ENCODE data around the gene ARL5A. TPM values are rescaled to one million over a fixed set of nuclear protein-coding genes. Genes with fewer than 3 reads are reported as not detected.

The ARL5A gene
- total and polyA plus RNA-seq, 9 of the 15 experiments (the other 6 are each of a cell fraction or from before 2014, with no cell fraction given) = 16.3 to 117 (median 88.4) TPM

DNA sequence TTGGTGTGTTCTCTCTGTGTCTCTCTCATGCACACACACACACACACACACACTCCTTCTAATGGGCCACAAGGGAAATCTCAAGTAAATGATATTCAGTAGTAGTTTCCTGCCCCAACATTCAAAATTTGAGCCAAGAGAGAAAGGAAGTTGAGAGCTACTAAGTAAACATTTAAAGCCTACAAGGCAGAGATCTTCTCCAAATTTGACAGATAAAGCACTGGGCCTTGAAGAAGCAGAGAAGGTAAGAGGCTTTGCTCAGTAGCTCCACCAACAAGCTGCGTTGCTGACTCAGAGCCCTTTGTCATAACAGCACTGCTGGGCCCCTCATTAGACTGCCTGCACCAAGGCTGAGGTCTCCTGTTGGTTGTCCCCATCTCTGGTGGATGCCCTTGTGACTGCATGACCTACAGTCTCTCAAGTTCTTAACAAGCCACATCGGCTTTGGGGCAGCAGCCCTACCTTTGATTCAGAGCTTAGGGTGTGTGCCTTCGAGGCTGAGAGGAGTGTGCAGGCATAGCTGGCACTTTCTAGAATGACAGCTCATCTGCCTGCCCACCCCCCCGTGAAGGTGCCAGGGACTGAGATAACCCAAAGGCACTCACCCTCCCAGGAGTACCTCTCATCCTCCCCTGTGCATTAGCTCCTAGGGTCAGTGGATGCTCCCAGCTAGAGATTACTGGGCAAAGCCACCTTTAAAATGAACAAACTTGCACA lies 61.6 kb downstream of the ARL5A start (continued):
- TF ChIP-seq FOXA3 (CRISPR knock-in tag; conservative IDR thresholded peaks at IDR 0.05 in 1 of 2, IDR thresholded peaks at IDR 0.05 in 1 of 2) (peak; percentile 61 to 77; a peak in 3 of 4 replicates), SMAD2 (IDR thresholded peaks at IDR 0.05; ENCODE audit: low read depth, low read length) (no peak), TOE1 (IDR thresholded peaks at IDR 0.05; ENCODE audit: borderline replicate concordance) (no peak), TOE1 (CRISPR knock-in tag; IDR thresholded peaks at IDR 0.05; ENCODE audit: borderline replicate concordance, low read depth) (0 out of 2 replicates have a peak, but pooled peaks have one; percentile 44), CBFA2T3 (IDR thresholded peaks at IDR 0.05) (no peak), ZNF668 (CRISPR knock-in tag; IDR thresholded peaks at IDR 0.05) (no peak), ZNF354B (CRISPR knock-in tag; IDR thresholded peaks at IDR 0.05) (no peak), ZNF75A (CRISPR knock-in tag; IDR thresholded peaks at IDR 0.05) (no peak), CREM (IDR thresholded peaks at IDR 0.05; ENCODE audit: low read depth) (peak; percentile 16; the same call in 1 of the 2 replicates), RCOR1 (IDR thresholded peaks at IDR 0.05; ENCODE audit: borderline replicate concordance in 1 of 2, low read depth in 2 of 2, low read length in 2 of 2) (peak in 1 of 2 experiments; percentile 35; a peak in 1 of 4 replicates), MAFK (IDR thresholded peaks at IDR 0.05; ENCODE audit: low read length) (peak; percentile 46; the same call in 1 of the 2 replicates)
- TF ChIP-seq, protein P1, sequence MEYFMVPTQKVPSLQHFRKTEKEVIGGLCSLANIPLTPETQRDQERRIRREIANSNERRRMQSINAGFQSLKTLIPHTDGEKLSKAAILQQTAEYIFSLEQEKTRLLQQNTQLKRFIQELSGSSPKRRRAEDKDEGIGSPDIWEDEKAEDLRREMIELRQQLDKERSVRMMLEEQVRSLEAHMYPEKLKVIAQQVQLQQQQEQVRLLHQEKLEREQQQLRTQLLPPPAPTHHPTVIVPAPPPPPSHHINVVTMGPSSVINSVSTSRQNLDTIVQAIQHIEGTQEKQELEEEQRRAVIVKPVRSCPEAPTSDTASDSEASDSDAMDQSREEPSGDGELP (CRISPR knock-in tag; IDR thresholded peaks at IDR 0.05; ENCODE audit: borderline replicate concordance) = peak; percentile 24; the same call in 1 of the 2 replicates
- TF ChIP-seq, protein P2, sequence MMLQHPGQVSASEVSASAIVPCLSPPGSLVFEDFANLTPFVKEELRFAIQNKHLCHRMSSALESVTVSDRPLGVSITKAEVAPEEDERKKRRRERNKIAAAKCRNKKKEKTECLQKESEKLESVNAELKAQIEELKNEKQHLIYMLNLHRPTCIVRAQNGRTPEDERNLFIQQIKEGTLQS (IDR thresholded peaks at IDR 0.05) = peak; percentile 65
- TF ChIP-seq, protein P2 (CRISPR knock-in tag; conservative IDR thresholded peaks at IDR 0.05) = no peak
- TF ChIP-seq, protein P3, sequence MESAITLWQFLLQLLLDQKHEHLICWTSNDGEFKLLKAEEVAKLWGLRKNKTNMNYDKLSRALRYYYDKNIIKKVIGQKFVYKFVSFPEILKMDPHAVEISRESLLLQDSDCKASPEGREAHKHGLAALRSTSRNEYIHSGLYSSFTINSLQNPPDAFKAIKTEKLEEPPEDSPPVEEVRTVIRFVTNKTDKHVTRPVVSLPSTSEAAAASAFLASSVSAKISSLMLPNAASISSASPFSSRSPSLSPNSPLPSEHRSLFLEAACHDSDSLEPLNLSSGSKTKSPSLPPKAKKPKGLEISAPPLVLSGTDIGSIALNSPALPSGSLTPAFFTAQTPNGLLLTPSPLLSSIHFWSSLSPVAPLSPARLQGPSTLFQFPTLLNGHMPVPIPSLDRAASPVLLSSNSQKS (CRISPR knock-in tag; IDR thresholded peaks at IDR 0.05) = no peak
- TF ChIP-seq, protein P4, sequence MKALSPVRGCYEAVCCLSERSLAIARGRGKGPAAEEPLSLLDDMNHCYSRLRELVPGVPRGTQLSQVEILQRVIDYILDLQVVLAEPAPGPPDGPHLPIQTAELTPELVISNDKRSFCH (CRISPR knock-in tag; IDR thresholded peaks at IDR 0.05) = no peak
- TF ChIP-seq, protein P4 (tag; IDR thresholded peaks at IDR 0.05) = no peak; the same call in 1 of the 2 replicates
- TF ChIP-seq, protein P5, sequence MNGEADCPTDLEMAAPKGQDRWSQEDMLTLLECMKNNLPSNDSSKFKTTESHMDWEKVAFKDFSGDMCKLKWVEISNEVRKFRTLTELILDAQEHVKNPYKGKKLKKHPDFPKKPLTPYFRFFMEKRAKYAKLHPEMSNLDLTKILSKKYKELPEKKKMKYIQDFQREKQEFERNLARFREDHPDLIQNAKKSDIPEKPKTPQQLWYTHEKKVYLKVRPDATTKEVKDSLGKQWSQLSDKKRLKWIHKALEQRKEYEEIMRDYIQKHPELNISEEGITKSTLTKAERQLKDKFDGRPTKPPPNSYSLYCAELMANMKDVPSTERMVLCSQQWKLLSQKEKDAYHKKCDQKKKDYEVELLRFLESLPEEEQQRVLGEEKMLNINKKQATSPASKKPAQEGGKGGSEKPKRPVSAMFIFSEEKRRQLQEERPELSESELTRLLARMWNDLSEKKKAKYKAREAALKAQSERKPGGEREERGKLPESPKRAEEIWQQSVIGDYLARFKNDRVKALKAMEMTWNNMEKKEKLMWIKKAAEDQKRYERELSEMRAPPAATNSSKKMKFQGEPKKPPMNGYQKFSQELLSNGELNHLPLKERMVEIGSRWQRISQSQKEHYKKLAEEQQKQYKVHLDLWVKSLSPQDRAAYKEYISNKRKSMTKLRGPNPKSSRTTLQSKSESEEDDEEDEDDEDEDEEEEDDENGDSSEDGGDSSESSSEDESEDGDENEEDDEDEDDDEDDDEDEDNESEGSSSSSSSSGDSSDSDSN (IDR thresholded peaks at IDR 0.05; ENCODE audit: borderline replicate concordance in 1 of 2, low read depth in 2 of 2, low read length in 2 of 2) = peak in 1 of 2 experiments; percentile 37; a peak in 1 of 4 replicates
- TF ChIP-seq, protein P6, sequence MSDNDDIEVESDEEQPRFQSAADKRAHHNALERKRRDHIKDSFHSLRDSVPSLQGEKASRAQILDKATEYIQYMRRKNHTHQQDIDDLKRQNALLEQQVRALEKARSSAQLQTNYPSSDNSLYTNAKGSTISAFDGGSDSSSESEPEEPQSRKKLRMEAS (CRISPR knock-in tag; IDR thresholded peaks at IDR 0.05) = 0 out of 2 replicates have a peak, but pooled peaks have one; percentile 31
- TF ChIP-seq, protein P7, sequence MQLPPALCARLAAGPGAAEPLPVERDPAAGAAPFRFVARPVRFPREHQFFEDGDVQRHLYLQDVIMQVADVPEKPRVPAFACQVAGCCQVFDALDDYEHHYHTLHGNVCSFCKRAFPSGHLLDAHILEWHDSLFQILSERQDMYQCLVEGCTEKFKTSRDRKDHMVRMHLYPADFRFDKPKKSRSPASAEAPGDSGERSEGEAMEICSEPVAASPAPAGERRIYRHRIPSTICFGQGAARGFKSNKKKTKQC (CRISPR knock-in tag; IDR thresholded peaks at IDR 0.05) = 0 out of 2 replicates have a peak, but pooled peaks have one; percentile 28

Measured in K562 (cell line).